K562 (cell line): ENCODE results near the gene RALY. TPM values are rescaled to one million over a fixed set of nuclear protein-coding genes. Genes with fewer than 3 reads are reported as not detected.
A peak's percentile ranks its signal among the peaks of the same experiment; 100 is the strongest.

Source experiments
- ATAC-seq: fragments of 200-7000 bp; cut with Tn5 transposase; 3 replicates; pipeline ENCODE4 v1.9.1; 2020; ENCODE audit warnings: moderate library complexity
- BruUV-seq: library from RNA; stranded (reverse); fragments of 400-500 nt; replicated peaks from 2 replicates; lab custom pipeline; 2021; lab: Mats Ljungman, UMichigan
- CTCF ChIA-PET: fragments of 300-600 bp; formaldehyde crosslinking; extraction: SDS; loops from one replicate; lab custom pipeline; 2021; ENCODE audit warnings: low intra/inter-chr PET ratio; lab: Yijun Ruan, JAX
- POLR2A ChIA-PET: fragments of 300-600, 350-650 bp; sonication (Branson Sonifier 250); formaldehyde crosslinking; extraction: SDS; loops from one replicate; lab custom pipeline; 2021; ENCODE audit warnings: antibody characterized with exemption, inconsistent platforms; lab: Yijun Ruan, JAX
- DNase-seq, 4 experiments: peaks; one replicate each; pipeline versions ENCODE4 v3.0.0 to v3.0.0-alpha.2; 2011 to 2018; ENCODE audit warnings: low spot score in 3 of 4, mixed read lengths in 3 of 4; ENCODE audit errors: extremely low read depth in 1 of 4
- FAIRE-seq: peaks from 2 replicates; lab custom pipeline; 2011; peaks lifted over from hg19 to GRCh38; lab: Jason Lieb, UNC
- H2AFZ ChIP-seq: 2 replicates; pipeline ENCODE4 v1.6.0; 2011; ENCODE audit warnings: low read depth, low read length, control low read depth, inconsistent platforms
- H3K27ac ChIP-seq: fragments of 200-600 bp; 3 replicates; pipeline ENCODE4 v1.8.0; 2011; ENCODE audit warnings: low read depth, mild to moderate bottlenecking, control low read depth, inconsistent platforms, low read length, moderate library complexity, mixed read lengths; ENCODE audit errors: extremely low read depth
- H3K27me3 ChIP-seq, 2 experiments: fragments of 300-600 bp in 1 of 2; 2 replicates in 1 of 2; 3 replicates in 1 of 2; pipeline versions ENCODE4 v1.6.0 to v1.8.0; 2011; ENCODE audit warnings: inconsistent platforms in 2 of 2, low read length in 2 of 2, mild to moderate bottlenecking in 1 of 2, mixed read lengths in 1 of 2, moderate library complexity in 1 of 2; ENCODE audit not compliant: control insufficient read depth in 2 of 2, insufficient read depth in 2 of 2
- H3K36me3 ChIP-seq: fragments of 300-600 bp; 3 replicates; pipeline ENCODE4 v1.8.0; 2011; ENCODE audit warnings: mild to moderate bottlenecking, low read length, inconsistent platforms; ENCODE audit not compliant: control insufficient read depth, insufficient read depth
- H3K4me1 ChIP-seq, 2 experiments: fragments of 200-600 bp in 1 of 2; replicated peaks in 1 of 2; 2 replicates in 1 of 2; 3 replicates in 1 of 2; pipeline versions ENCODE4 v1.5.1 to v1.8.0; 2011; ENCODE audit warnings: inconsistent platforms in 2 of 2, low read length in 2 of 2, mild to moderate bottlenecking in 1 of 2, mixed read lengths in 1 of 2, moderate library complexity in 1 of 2; ENCODE audit not compliant: control insufficient read depth in 2 of 2, insufficient read depth in 2 of 2
- H3K4me2 ChIP-seq: 2 replicates; pipeline ENCODE4 v1.6.1; 2011; ENCODE audit warnings: low read length, control low read depth, inconsistent platforms, mixed read lengths; ENCODE audit not compliant: insufficient read depth
- H3K4me3 ChIP-seq: fragments of 200-600 bp; sonication (generic), shearing (Covaris generic); 2 replicates; pipeline ENCODE4 v1.5.1; 2016; ENCODE audit warnings: control low read depth, inconsistent platforms
- H3K79me2 ChIP-seq: fragments of 200-600 bp; 3 replicates; pipeline ENCODE4 v1.8.0; 2011; ENCODE audit warnings: low read length, inconsistent platforms; ENCODE audit not compliant: control insufficient read depth, insufficient read depth
- H3K9ac ChIP-seq, 2 experiments: 2 replicates each; pipeline versions ENCODE4 v1.6.0 to v1.6.1; 2011; ENCODE audit warnings: low read depth in 2 of 2, low read length in 2 of 2, control low read depth in 1 of 2, inconsistent platforms in 1 of 2, mild to moderate bottlenecking in 1 of 2, mixed read lengths in 1 of 2; ENCODE audit not compliant: insufficient read depth in 1 of 2
- H3K9me1 ChIP-seq: one replicate; pipeline ENCODE4 v1.6.0; 2011; ENCODE audit warnings: inconsistent platforms, mild to moderate bottlenecking, low read length, moderate library complexity; ENCODE audit not compliant: control insufficient read depth, insufficient read depth
- H3K9me3 ChIP-seq: replicated peaks from 2 replicates; pipeline ENCODE4 v1.5.1; 2011; ENCODE audit warnings: low read depth, low read length, inconsistent platforms; ENCODE audit not compliant: control insufficient read depth, insufficient read depth
- H4K20me1 ChIP-seq: replicated peaks from 2 replicates; pipeline ENCODE4 v1.6.1; 2011; ENCODE audit warnings: low read length, inconsistent platforms, mixed read lengths; ENCODE audit not compliant: control insufficient read depth, insufficient read depth
- ADNP ChIP-seq: fragments of 200-800 bp; sonication (Bioruptor generic); IDR thresholded peaks from 2 replicates; pipeline ENCODE4 v1.6.1; 2016; ENCODE audit warnings: missing genetic modification characterization, missing compliant biosample characterization
- POLR2AphosphoS5 ChIP-seq: IDR thresholded peaks from 2 replicates; pipeline ENCODE4 v1.6.1; 2011; ENCODE audit warnings: mild to moderate bottlenecking, low read depth, low read length, moderate library complexity; ENCODE audit not compliant: control insufficient read depth, insufficient read depth
- POLR2H ChIP-seq: IDR thresholded peaks from 2 replicates; pipeline ENCODE4 v1.6.1; 2016; ENCODE audit warnings: missing genetic modification characterization, low read depth, mild to moderate bottlenecking, control low read depth, missing compliant biosample characterization, moderate library complexity
- WGBS: fragments of 100-300 bp; shearing (Covaris generic); methylation state at CpG from one replicate; pipeline ENCODE4 v1.1.6; 2016; ENCODE audit warnings: low coverage, mixed read lengths; ENCODE audit not compliant: insufficient coverage; ENCODE audit errors: missing lambda C conversion rate; 5-methylcytosine and 5-hydroxymethylcytosine counted together
- in situ Hi-C: fragments of 300-500 bp; cut with MboI; formaldehyde crosslinking; loops from 4 replicates; pipeline ENCODE4 v1.15.0; 2018; ENCODE audit warnings: inconsistent platforms, mixed read lengths
- intact Hi-C: fragments of 100-400 bp; cut with micrococcal nuclease; formaldehyde crosslinking; loops from 2 replicates; pipeline ENCODE4 v1.14.2; 2022
- polyA plus RNA-seq, 8 experiments: library from polyadenylated mRNA; depleted of rRNA in 4 of 8; stranded (reverse) in 5 of 8; unstranded in 3 of 8; fragments of >200 nt; fragmentation: Nextera tagmentation in 2 of 8; fragmentation: Illumina TruSeq in 1 of 8; extraction: Ambion mirVana in 2 of 8; extraction: Trizol in 1 of 8; gene quantifications; 2 replicates each; pipeline versions ENCODE4 v1.2.1 to v1.2.3, GENCODE V29; 2011 to 2014; ENCODE audit warnings: inconsistent platforms in 1 of 8, missing spikeins in 1 of 8
- total RNA-seq, 7 experiments: library from RNA; depleted of rRNA in 6 of 7; stranded (reverse); fragments of >200 nt in 6 of 7; fragmentation: Illumina TruSeq in 2 of 7; extraction: Trizol in 2 of 7; gene quantifications; 2 replicates each; pipeline versions ENCODE4 v1.2.1 to v1.2.3, GENCODE V29; 2011 to 2021; ENCODE audit warnings: low replicate concordance in 1 of 7
- TF ChIP-seq, protein P1 (sequence below): sonication (generic); formaldehyde crosslinking; IDR thresholded peaks from 2 replicates; pipeline ENCODE4 v1.8.1; 2022; ENCODE audit warnings: missing genetic modification reagents
- TF ChIP-seq, protein P2 (sequence below), 2 experiments: fragments of 450-650 bp; IDR thresholded peaks; 2 replicates each; pipeline ENCODE4 v1.6.1; 2018; ENCODE audit warnings: mild to moderate bottlenecking in 2 of 2, low read depth in 1 of 2; ENCODE audit not compliant: partially characterized antibody in 2 of 2

The RALY gene
- total and polyA plus RNA-seq, 9 of the 15 experiments (the other 6 are each of a cell fraction or from before 2014, with no cell fraction given), result 0.80 to 207 (median 128) TPM

DNA sequence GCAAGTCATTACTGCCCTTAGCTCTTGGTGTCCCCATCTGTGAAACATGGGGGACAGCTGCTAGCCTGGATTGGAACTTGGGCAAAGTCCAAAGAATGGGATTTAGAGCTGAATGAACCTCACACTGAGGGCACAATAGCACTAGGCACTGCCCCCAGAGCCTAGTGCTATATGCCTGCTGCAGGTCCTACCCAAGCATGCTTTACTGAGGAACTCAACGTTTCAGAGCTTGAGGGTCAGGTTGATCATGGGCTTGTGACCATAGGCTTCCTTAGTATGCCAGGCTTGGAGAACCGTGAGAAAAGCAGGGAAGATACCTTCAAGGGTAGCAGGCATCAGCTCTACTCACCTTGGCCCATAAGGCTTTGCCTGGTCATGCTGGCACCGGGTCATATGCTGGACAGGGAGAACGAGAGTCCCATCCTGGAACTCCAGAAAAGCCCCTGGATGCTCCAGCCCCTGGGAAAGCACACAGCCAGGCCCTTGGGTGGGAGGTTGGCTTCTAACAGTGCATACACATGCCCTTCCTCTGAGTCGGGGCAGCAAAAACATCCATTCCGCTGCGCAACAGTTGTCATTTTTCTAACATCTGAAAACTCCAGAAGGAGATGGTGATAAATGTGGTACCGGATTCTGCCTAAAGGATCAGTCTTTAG is 88.6 kb downstream of the RALY start:
- peaks cover 3% of the 10 kb centered on the region for H3K9me1 ChIP-seq
- no peak overlapping the region for H2AFZ ChIP-seq
- peaks cover 72% of the 10 kb centered on the region for H3K36me3 ChIP-seq
- TF ChIP-seq ADNP (tag), result no peak
- TF ChIP-seq, protein P1, sequence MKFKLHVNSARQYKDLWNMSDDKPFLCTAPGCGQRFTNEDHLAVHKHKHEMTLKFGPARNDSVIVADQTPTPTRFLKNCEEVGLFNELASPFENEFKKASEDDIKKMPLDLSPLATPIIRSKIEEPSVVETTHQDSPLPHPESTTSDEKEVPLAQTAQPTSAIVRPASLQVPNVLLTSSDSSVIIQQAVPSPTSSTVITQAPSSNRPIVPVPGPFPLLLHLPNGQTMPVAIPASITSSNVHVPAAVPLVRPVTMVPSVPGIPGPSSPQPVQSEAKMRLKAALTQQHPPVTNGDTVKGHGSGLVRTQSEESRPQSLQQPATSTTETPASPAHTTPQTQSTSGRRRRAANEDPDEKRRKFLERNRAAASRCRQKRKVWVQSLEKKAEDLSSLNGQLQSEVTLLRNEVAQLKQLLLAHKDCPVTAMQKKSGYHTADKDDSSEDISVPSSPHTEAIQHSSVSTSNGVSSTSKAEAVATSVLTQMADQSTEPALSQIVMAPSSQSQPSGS, result no peak
- TF ChIP-seq POLR2H (tag), result no peak
- TF ChIP-seq POLR2AphosphoS5, result peak; percentile 22; the same call in 1 of the 2 replicates
- TF ChIP-seq, protein P2, sequence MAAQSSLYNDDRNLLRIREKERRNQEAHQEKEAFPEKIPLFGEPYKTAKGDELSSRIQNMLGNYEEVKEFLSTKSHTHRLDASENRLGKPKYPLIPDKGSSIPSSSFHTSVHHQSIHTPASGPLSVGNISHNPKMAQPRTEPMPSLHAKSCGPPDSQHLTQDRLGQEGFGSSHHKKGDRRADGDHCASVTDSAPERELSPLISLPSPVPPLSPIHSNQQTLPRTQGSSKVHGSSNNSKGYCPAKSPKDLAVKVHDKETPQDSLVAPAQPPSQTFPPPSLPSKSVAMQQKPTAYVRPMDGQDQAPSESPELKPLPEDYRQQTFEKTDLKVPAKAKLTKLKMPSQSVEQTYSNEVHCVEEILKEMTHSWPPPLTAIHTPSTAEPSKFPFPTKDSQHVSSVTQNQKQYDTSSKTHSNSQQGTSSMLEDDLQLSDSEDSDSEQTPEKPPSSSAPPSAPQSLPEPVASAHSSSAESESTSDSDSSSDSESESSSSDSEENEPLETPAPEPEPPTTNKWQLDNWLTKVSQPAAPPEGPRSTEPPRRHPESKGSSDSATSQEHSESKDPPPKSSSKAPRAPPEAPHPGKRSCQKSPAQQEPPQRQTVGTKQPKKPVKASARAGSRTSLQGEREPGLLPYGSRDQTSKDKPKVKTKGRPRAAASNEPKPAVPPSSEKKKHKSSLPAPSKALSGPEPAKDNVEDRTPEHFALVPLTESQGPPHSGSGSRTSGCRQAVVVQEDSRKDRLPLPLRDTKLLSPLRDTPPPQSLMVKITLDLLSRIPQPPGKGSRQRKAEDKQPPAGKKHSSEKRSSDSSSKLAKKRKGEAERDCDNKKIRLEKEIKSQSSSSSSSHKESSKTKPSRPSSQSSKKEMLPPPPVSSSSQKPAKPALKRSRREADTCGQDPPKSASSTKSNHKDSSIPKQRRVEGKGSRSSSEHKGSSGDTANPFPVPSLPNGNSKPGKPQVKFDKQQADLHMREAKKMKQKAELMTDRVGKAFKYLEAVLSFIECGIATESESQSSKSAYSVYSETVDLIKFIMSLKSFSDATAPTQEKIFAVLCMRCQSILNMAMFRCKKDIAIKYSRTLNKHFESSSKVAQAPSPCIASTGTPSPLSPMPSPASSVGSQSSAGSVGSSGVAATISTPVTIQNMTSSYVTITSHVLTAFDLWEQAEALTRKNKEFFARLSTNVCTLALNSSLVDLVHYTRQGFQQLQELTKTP (IDR thresholded peaks at IDR 0.05; ENCODE audit: low read depth in 1 of 2, partially characterized antibody in 2 of 2), result no peak
- peaks cover 35 to 39% of the 10 kb centered on the region in 2 experiments for H3K4me1 ChIP-seq
- 86% methylated on average over 8 of the region's 8 CpGs for WGBS
- BruUV-seq, result no TSS peak
- H3K79me2 ChIP-seq, result peaks cover 10% of the 10 kb centered on the region; the same call in 2 of the 3 replicates
- in situ Hi-C loops (no loop called here), intact Hi-C loops (no loop called here)
- POLR2A ChIA-PET, result interaction anchor here (0.7 to 2.2 kb wide), 9 partner anchors 11 to 147 kb away, joined by 3 to 9 read pairs (median 5); partner anchors contain the start of gene EIF2S2
- FAIRE-seq, result no peak
- no peak overlapping the region for H3K27ac ChIP-seq
- 0 out of 2 replicates have a peak, but pooled peaks cover 7% of the 10 kb centered on the region for H4K20me1 ChIP-seq
- ATAC-seq, result no peak
- no peak for DNase-seq
- no peaks in the 10 kb centered on the region for H3K9me3 ChIP-seq
- no peak overlapping the region for H3K9ac ChIP-seq
- CTCF ChIA-PET, result no interaction called here
- no peak overlapping the region for H3K4me3 ChIP-seq
- no peak overlapping the region for H3K4me2 ChIP-seq
- H3K27me3 ChIP-seq, result no peaks in the 10 kb centered on the region
